HG02981 (cell line): ENCODE results near the gene NAPB.

Experiments used
- ATAC-seq: cut with Tn5 transposase; IDR thresholded peaks from one replicate; pipeline ENCODE4 v1.9.1; 2021; ENCODE audit warnings: mild to moderate bottlenecking, moderate library complexity; ENCODE audit not compliant: unreplicated experiment

Gene NAPB

DNA sequence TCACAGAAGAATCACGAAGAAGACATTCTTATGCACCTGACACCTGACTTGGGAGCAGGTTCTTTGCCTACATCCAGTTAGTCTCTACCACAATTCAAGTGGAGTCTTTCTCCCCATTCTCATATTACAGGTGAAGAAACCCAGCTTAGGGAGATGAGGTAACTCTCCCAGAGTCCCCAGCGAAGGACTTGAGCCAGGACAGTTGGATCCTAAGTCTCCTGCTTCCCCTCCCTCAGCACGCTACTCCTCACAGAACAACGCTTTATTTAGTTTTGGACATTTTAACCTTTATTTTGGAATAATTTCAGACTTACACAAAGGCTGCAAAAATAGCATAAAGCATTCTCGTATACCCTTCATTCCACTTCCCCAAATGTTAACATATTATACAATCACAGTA is 17.4 kb upstream of the NAPB start:
- ATAC-seq, result no peak

DNA sequence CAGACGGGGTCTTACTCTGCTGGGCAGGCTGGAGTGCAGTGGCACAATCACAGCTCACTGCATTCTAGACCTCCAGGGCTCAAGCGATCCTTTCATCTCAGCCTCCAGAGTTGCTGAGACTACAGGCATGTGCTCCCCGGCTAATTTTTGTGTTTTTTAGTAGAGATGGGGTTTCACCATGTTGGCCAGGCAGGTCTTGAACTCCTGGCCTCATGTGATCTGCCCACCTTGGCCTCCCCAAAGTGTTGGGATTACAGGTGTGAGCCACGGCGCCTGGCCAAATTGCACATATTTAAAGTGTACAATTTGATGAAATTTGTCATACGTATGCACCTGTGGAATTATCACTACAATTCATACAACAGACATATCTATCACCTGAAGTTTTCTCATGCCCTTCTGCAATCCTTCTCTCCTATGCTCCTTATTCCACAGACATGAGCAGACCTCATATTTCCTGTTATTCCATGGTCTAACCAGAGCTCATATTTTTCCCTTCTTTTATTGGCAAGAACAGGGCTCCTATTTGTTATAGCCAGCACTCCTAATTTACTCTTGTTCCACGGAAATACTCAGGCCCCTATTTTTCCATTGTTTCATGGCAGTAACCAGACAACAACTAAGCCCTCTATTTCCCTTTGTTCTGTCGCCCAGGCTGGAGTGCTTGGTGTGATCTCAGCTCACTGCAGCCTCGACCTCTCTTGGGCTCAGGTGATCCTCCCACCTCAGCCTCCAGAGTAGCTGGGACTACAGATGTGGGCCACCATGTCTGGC is 16.0 kb upstream of the NAPB start:
- ATAC-seq, result no peak

DNA sequence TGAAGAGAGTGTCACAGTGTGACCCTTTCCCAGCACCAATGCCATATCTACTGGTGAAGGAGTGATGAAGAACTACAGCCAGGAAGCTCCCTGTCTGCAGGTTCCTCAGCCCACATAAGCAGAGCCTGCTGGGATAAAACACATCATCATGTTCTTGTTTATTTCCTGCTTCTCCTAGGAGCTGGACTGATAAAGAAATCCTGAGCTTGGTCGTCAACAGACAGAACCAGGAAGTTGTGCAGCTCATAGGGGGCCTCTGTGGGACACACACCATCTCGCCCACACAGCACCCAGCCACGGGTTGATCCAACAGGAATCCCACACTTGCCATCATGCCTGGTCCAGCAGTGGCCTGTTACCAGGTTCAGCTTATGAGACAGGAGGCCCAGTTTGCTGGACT is 15.4 kb upstream of the NAPB start:
- no peak for ATAC-seq

DNA sequence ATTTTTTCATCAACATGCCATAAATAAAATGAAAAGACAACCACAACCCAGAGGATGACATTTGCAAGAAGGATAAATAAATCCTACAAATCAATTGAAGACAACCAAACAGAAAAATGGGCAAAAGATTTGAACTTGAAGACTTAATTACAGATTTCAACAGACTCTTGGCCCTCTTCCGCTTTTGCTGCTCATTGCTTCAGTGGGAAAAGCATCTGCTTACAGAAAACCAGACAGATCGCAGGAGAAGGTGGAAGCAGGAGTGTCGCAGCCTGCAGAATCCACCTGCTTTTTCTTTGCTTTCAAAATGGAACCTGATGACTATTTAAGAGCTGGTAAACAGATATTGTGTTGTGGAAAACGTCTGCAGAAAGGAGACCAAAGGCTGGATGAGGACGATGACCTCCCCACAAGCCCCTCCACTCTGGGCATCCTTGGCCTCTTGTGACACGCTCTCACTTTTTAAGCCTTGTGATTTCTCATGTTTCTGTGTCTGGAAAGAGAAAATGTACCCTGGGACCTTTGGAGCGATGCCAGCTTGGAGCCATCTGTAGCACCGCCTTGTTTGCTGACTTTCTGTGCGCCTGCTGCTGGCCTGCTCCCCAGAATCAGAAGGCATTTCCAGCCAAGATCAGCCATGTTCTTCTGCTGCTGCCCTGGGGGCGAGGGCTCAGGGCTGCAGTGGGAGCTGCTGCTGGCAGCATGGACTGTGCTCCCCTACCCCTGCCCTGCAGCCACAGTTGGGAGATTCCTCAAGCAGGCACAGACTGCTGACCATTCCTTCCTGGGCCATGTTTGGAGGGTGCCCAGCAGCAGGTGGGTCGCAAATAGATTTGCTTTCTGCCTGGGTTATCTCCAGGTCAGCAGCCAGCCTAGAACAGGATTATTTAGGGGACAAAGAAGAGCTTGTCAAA is 14.6 kb upstream of the NAPB start:
- no peak for ATAC-seq

DNA sequence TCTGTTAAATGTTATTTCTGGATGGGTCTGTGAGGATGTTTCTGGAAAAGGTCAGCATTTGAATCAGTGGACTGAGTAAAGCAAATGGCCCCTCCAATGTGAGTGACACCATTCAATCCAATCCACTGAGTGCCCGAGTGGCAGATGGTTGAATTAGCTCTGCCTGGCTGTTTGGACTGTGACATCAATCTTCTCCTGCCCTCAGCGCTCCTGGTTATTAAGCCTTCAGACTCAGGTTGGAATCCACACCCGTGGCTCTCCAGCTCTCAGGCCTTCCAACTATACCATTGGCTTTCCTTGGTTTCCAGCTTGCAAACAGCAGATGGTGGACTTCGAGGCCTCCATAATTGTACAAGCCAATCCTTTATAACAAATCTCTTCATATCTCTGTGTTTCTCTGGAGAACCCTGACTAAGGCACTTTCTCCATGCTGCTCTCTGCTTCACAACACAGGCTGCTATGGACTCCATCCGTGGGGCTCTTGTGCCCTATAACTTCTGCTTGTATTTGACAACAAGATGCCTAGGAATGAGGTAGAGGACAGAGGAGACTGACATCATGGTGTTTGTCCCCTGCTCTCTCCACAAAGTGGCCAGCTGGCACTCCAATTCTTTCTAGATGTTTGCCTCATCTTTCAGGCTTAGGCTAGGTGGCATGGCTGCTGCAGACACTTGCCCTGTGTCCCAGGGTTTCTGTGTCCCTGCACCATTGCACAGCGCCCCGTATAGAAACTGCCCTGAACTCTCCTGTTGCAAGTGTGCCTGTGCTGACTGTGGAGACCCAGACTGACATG is 13.4 kb upstream of the NAPB start:
- no peak for ATAC-seq

DNA sequence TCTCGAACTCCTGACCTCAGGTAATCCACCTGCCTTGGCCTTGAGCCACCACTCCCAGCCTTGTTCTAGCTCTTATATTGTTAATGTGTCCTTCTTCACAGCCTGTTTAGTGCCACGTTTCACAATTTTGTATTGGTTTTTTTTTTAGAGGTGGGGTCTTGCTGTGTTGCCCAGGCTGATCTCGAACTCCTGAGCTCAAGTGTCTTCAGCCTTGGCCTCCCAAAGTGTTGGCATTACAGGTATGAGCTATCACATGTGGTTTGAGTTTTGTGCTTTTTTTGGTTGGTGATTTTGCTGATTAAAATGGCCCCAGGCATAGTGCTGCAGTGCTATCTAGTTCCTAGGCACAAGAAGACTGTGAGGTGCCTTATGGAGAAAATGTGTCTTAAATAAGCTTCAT is 12.3 kb upstream of the NAPB start:
- no peak for ATAC-seq

DNA sequence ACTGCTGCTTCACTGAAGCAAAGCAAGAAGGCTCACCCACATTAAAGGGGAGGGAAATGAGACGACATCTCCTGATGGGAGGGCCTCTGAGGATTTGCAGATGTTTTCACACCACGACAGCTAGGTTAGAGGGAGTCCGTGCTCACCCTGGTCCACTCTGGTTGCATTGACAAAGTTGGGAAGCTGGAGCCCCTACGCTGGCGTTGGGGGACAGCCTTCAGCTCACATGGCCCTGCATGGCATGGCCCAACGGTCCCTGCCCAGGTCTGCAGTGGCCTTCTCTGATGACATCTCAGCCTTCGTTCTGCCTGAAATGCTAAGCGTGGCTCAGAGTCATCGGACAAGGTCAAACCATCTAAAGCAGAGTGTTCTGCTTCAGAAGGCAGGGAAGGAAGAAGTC is 3.8 kb upstream of the NAPB start:
- no peak for ATAC-seq

DNA sequence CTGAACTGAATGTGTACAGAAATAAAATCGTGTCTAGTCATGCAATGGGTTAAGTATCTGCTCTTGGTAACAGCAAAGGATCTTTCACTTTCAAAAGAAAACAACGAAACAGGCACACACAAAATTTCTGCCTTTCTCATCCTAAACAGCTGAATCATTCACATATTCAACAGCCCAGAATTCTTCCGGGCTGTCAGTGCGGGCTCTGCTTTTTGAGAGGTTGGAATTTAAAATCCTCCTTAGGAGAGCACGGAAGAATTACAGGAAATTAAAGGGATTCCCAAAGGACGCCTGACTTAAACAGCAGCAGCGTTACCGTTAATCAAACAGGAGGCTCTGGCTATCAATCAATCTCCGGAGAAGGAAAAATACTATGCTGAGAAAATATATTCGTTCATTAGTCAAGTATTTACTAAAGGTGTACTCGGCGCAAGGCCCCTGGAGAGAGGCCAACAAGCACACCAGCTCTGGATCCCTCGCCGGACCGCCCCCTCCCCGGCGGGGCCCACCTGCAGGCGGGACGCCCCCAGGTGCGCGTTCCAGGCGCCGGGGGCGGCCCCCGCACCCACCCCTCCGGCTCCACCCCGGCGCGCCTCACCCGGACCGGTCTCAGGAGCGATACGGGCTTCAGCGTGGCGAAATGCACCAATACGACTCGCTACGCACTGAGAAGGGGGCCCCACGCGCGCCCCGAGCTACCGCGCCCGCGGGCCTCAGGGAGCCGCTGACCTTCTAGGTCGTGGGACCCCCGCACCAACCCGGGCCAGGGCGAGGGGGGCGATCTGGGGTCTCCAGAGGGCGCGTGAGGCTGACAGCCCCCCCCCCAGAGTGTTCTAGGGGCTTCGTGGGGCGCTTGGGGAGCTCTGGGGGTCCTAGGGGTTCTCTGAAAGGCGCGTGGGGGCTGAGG is 1.0 kb downstream of the NAPB start:
- ATAC-seq, result peak; percentile 25

DNA sequence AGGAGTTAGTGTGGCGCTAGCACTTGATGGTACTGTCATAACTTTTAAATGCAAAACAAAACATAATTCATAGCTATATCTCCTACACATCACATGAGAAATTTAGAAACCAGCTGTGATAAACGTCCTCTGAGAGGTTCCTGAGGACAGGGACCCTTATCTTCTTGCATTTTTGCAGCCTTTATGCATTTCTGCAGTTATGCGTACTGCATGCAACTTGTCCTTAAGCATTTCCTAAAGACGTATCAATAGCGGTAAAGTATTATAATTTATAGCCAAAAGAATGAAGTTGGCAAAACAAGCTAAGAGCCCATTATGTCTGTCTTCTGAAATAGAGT is 1.7 kb downstream of the NAPB start:
- ATAC-seq, result no peak

DNA sequence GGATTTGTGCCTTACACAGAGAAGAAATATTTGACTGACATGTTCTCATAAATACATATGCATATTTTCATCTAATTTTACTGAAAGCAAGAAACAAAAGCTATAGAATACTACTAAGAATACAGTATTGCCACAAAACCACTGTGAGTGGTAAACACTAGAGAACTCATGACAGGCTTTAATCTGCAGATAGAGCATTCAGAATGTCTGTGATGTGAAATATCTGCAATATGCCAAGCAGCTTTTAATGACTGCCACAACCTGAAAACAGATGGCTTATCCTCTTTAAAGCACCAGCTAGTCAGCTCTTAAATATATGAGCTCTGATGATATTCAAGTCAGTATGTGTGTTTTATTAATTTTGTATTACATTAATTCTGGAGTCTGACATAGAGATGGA is 3.4 kb downstream of the NAPB start:
- ATAC-seq, result no peak

DNA sequence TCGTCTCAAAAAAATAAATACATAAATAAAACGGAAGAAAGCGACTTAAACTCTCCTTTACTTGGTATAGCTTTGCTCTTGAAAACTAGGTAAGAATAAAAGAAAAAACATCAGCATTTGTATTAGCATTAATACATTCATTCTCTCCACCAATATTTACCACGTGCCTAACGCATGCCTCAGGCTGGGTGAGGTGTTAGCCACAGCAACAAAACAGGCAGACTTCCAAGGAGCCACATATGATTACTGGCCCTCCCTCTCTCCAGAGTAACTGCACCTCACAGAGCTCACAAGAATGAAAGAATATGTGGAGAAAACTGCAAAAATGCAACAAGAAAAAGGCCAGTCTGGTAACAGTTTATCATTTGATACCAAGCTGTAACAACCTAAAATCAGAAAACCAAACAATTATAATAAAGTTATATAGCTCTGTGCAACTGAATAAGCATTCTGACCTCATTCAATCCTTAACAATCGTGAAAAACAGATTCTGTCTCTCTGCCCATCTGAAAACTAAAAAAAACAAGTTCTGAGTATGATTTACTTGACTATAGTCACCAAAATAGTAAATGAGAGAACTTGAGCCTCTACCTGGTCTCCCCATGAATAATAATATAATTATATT is 5.2 kb downstream of the NAPB start:
- ATAC-seq, result no peak

DNA sequence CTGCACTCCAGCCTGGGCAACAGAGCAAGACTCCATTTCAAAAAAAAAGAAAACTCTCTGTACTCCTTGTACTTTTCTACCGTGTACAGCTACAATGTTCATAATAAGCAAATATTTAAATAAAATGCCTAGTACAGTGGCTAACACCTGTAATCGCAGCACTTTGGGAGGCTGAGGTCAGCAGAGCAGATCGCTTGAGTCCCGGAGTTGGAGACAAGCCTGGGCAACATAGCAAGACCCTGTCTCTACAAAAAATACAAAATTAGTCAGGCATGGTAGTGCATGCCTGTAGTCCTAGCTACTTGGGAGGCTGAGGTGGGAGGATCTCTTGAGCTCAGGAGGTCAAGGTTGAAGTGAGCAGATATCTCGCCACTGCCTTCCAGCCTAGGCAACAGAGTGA is 5.7 kb downstream of the NAPB start:
- ATAC-seq, result no peak

DNA sequence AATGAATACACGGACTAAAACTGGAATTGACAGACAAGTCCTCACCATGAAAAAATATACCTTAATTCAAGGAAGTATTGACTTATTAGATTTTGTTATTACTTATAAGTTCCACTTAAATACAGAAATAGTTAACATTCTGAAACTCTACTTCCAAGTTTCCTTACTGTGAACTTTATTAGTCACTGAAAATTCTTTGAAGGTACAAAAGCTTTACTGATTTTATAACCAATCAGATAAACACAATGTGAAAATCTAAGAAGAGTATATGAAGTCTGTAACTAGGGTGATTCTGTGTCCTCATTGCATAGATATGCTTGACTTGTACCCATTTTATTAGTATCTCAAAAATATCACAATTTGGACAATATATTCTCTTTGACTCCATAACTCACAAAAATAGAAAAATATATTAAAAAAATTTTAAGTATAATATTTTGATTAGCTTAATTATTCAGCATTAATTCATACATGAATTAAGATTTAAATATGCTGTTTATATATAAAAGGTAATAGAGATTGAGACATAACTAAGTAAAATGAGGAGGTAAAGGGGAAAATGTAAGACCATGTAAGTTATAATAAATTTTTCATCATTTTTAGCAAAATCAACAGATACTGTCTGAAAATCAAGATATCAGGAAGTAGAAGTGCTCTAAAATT is 6.6 kb downstream of the NAPB start:
- no peak for ATAC-seq

DNA sequence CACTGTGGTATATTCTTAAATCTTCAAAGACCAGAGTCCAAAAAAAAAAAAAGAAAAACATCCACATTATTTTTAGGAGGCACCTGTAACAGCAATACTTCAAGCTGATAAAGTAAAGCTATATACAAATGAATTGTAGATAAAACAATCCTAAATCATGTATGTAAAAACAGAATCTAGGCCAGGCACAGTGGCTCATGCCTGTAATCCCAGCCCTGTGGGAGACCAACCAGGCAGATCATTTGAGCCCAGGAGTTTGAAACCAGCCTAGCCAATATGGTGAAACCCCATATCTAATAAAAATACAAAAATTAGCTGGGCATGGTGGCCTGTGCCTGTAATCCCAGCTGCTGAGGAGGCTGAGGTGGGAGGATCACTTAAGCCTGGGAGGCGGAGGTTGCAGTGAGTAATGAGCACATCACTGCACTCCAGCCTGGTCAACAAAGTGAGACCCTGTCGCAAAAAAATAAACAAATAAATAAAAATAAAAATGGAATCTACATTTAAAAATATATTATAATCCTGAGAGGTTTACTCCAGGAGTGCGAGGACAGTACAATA is 7.3 kb downstream of the NAPB start:
- ATAC-seq, result no peak

DNA sequence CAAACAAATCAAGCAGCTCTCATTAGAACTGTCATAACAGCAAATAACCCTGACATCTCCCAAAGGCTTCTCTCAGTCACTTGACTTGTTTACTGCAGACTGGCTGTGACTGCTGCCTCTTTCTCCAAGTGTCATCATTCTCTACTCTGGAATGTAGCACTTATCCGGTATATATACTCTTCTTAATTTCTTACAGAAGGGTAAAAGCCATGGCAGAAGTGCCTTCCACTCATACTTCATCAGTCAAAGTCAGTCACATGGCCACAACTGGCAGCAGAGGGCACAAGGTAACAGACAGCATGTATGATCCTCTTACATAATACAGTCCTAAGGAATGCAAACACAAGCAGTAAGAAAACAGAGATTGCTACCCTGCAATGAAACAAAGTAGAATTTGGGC is 9.3 kb downstream of the NAPB start:
- no peak for ATAC-seq

DNA sequence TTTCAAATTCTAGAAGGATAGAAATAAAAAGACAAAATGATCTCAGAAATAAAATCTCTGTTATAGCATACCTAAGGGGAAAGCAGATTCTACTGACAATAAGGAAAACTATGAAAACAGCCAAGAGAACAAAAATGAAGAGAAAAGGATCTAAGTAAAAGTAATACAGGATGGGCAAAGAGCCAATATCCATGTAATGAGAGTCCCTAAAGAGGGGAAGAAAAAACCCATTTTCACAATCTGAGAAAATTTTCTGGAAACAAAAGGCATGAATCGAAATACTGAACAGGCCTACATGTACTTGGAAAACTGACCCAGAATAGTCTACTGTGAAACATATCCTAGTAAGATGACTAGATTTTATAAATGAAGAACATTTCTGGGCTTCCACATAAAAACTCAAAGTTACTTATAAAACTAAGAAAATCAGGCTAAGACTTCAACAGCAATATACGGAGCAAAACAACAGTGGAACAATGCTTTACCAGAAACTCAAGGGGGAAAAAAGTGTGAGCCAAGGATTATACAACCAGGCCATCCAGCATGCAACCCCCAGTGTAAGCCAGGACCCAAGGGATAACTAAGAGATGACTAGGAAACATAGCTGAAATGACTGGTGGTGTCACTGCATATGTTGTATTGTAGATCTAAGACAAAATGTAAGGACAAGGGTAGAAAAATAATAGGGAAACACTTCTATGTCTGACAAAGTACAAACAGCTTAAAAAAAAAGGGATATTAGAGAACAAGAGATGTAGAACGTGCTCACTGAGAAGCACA is 10.2 kb downstream of the NAPB start:
- no peak for ATAC-seq

DNA sequence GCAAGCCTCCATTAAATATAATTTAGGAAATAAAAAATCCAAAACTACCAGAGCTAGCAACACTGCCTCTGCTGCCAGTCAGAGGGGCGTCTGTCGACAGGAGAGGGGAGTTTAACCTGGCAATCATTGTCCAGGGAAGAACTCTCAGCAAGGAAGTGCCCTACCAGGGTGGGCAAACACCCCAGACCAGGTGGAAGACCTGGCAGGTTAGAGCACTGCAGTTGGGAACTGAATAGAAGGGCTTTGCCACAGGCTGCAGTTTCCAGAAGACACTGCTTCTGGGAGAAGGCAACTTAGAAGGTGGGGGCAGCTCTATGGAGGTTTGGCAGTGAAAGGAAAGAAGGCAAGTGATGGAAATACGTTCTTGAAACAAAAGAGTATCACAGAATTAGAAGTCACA is 11.5 kb downstream of the NAPB start:
- no peak for ATAC-seq

DNA sequence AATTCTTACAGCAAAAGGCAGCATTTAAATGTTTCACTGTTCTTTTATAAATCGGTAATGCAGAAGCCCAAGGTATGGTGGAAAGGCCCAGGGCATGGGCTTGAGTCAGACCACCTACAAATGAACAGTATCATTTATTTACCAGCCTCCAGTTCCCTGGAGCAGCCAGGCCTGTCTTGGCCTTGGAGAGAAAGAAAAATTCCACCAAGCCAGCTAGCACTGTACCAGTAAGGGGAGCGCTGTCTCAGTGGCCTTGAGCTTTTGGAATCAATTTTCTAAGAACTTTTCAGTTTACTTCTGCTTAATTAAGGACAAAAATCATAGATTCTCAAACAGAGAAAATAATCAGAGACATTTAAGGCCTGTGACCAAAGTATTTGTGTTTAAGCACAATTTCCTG is 12.3 kb downstream of the NAPB start:
- ATAC-seq, result no peak
